Fibroblast of the aortic adventitia (primary cell): ENCODE measurements around the gene SPTBN2. TPM values are rescaled to one million over a fixed set of nuclear protein-coding genes. Genes with fewer than 3 reads are reported as not detected.

Experiments used
- DNase-seq: peaks from one replicate; pipeline ENCODE4 v3.0.0-alpha.2; 2010; ENCODE audit warnings: low read depth
- H3K4me3 ChIP-seq: 2 replicates; pipeline ENCODE4 v1.5.1; 2011; ENCODE audit warnings: low read depth, mild to moderate bottlenecking, control low read depth, low read length, moderate library complexity
- CTCF ChIP-seq: IDR thresholded peaks from 2 replicates; pipeline ENCODE4 v1.5.1; 2011; ENCODE audit warnings: mild to moderate bottlenecking, low read length, control low read depth, inconsistent platforms; ENCODE audit not compliant: insufficient read depth
- total RNA-seq: library from RNA; depleted of rRNA; stranded (reverse); fragments of >200 nt; gene quantifications from 2 replicates; pipeline ENCODE4 v1.2.3, GENCODE V29; 2012; ENCODE audit warnings: low replicate concordance

SPTBN2 gene
- total RNA-seq, 1 donor = 0.27 TPM

GRCh38 chr11:66686801-66687750 lies 41.9 kb downstream of the SPTBN2 start:
- TF ChIP-seq CTCF = no peak
- no peak overlapping the region for H3K4me3 ChIP-seq
- no peak for DNase-seq

GRCh38 chr11:66686100-66686785 lies 42.8 kb downstream of the SPTBN2 start:
- TF ChIP-seq CTCF = no peak
- DNase-seq = no peak
- H3K4me3 ChIP-seq = no peak overlapping the region

- TF ChIP-seq CTCF = no peak
- DNase-seq = no peak
- H3K4me3 ChIP-seq = no peak overlapping the region
Measured at GRCh38 chr11:66685276-66686099, 43.5 kb downstream of the SPTBN2 start.

GRCh38 chr11:66684635-66685034 lies 44.4 kb downstream of the SPTBN2 start:
- H3K4me3 ChIP-seq = no peak overlapping the region
- DNase-seq = no peak
- no peak for TF ChIP-seq CTCF

- TF ChIP-seq CTCF = no peak
- H3K4me3 ChIP-seq = no peak overlapping the region
- no peak for DNase-seq
Measured at GRCh38 chr11:66683877-66684276, 45.1 kb downstream of the SPTBN2 start.

- DNase-seq = no peak
- H3K4me3 ChIP-seq = no peak overlapping the region
- no peak for TF ChIP-seq CTCF
Measured at GRCh38 chr11:66680966-66681645, 47.9 kb downstream of the SPTBN2 start.
